HepG2 (cell line): ENCODE data around the gene PHKA2. TPM values are rescaled to one million over a fixed set of nuclear protein-coding genes. Genes with fewer than 3 reads are reported as not detected.

Experiments
- ATAC-seq: fragments of 200-7000 bp; cut with Tn5 transposase; 3 replicates; pipeline ENCODE4 v1.9.1; 2020; ENCODE audit warnings: mild to moderate bottlenecking, moderate library complexity
- BruUV-seq: library from RNA; stranded (reverse); fragments of 400-500 nt; replicated peaks from 2 replicates; lab custom pipeline; 2021; lab: Mats Ljungman, UMichigan
- CTCF ChIA-PET: fragments of 300-600 bp; formaldehyde crosslinking; extraction: SDS; loops from one replicate; lab custom pipeline; 2021; ENCODE audit warnings: low total read pairs, inconsistent platforms, low intra/inter-chr PET ratio; lab: Yijun Ruan, JAX
- POLR2A ChIA-PET: fragments of 350-600 bp; sonication (Branson Sonifier 250); formaldehyde crosslinking; loops from one replicate; lab custom pipeline; 2020; ENCODE audit warnings: antibody characterized with exemption, inconsistent platforms; lab: Yijun Ruan, JAX
- DNase-seq: peaks from one replicate; pipeline ENCODE4 v3.0.0-alpha.2; 2015; ENCODE audit warnings: low spot score
- FAIRE-seq: peaks from 3 replicates; lab custom pipeline; 2011; peaks lifted over from hg19 to GRCh38; lab: Jason Lieb, UNC
- H2AFZ ChIP-seq: one replicate; pipeline ENCODE4 v1.6.1; 2011; ENCODE audit warnings: low read length, inconsistent platforms
- H3K27ac ChIP-seq: fragments of 300-600 bp; 3 replicates; pipeline ENCODE4 v1.8.0; 2011; ENCODE audit warnings: mixed run types, mild to moderate bottlenecking, mixed read lengths, low read length, inconsistent platforms; ENCODE audit not compliant: insufficient read depth; ENCODE audit errors: extremely low read length
- H3K27me3 ChIP-seq, 2 experiments: fragments of 200-600 bp in 1 of 2; 2 replicates in 1 of 2; 3 replicates in 1 of 2; pipeline versions ENCODE4 v1.6.0 to v1.8.0; 2011; ENCODE audit warnings: low read length in 2 of 2, mild to moderate bottlenecking in 2 of 2, moderate library complexity in 2 of 2, inconsistent platforms in 1 of 2; ENCODE audit not compliant: insufficient read depth in 2 of 2, control insufficient read depth in 1 of 2
- H3K36me3 ChIP-seq, 2 experiments: fragments of 200-600 bp in 1 of 2; replicated peaks in 1 of 2; 2 replicates in 1 of 2; 3 replicates in 1 of 2; pipeline versions ENCODE4 v1.5.1 to v1.8.0; 2011; ENCODE audit warnings: low read length in 2 of 2, inconsistent platforms in 1 of 2; ENCODE audit not compliant: insufficient read depth in 2 of 2, control insufficient read depth in 1 of 2
- H3K4me1 ChIP-seq: 2 replicates; pipeline ENCODE4 v1.5.1; 2012; ENCODE audit warnings: low read length, inconsistent platforms; ENCODE audit not compliant: insufficient read depth
- H3K4me2 ChIP-seq: 2 replicates; pipeline ENCODE4 v1.6.0; 2011; ENCODE audit warnings: low read depth, low read length, inconsistent platforms
- H3K4me3 ChIP-seq, 3 experiments: fragments of 200-600 bp in 1 of 3; sonication (generic), shearing (Covaris generic) in 1 of 3; replicated peaks in 1 of 3; 2 replicates each; pipeline ENCODE4 v1.5.1; 2011 to 2016; ENCODE audit warnings: low read length in 3 of 3, inconsistent platforms in 2 of 3, low read depth in 2 of 3, mild to moderate bottlenecking in 2 of 3, control low read depth in 1 of 3, mixed read lengths in 1 of 3; ENCODE audit not compliant: insufficient read depth in 1 of 3
- H3K79me2 ChIP-seq: one replicate; pipeline ENCODE4 v1.6.1; 2011; ENCODE audit warnings: low read length, inconsistent platforms; ENCODE audit not compliant: insufficient read depth
- H3K9ac ChIP-seq: 2 replicates; pipeline ENCODE4 v1.6.0; 2011; ENCODE audit warnings: mild to moderate bottlenecking, low read depth, low read length, inconsistent platforms; ENCODE audit not compliant: insufficient read depth
- H3K9me3 ChIP-seq: 2 replicates; pipeline ENCODE4 v1.5.1; 2012; ENCODE audit warnings: mild to moderate bottlenecking, low read length
- H4K20me1 ChIP-seq: 2 replicates; pipeline ENCODE4 v1.6.0; 2011; ENCODE audit warnings: inconsistent platforms, mild to moderate bottlenecking, low read length, moderate library complexity; ENCODE audit not compliant: insufficient read depth
- HHEX ChIP-seq: IDR thresholded peaks from 2 replicates; pipeline ENCODE4 v1.6.1; 2016; ENCODE audit warnings: control low read depth
- LRRFIP1 ChIP-seq: sonication (generic); formaldehyde crosslinking; conservative IDR thresholded peaks from 2 replicates; pipeline ENCODE4 v1.4.0; 2020; ENCODE audit warnings: missing genetic modification reagents
- MAF1 ChIP-seq: sonication (generic); formaldehyde crosslinking; IDR thresholded peaks from 2 replicates; pipeline ENCODE4 v1.5.0; 2020; ENCODE audit warnings: missing genetic modification reagents, borderline replicate concordance
- MLLT10 ChIP-seq: sonication (generic); formaldehyde crosslinking; IDR thresholded peaks from 2 replicates; pipeline ENCODE4 v1.4.0; 2020; ENCODE audit warnings: missing genetic modification reagents
- NFE2 ChIP-seq: sonication (generic); formaldehyde crosslinking; IDR thresholded peaks from 2 replicates; pipeline ENCODE4 v1.4.0; 2020; ENCODE audit warnings: missing genetic modification reagents
- PAF1 ChIP-seq: IDR thresholded peaks from 2 replicates; pipeline ENCODE4 v1.6.1; 2016; ENCODE audit warnings: missing genetic modification reagents, missing compliant biosample characterization
- RBM39 ChIP-seq: fragments of 200-400 bp; formaldehyde crosslinking; IDR thresholded peaks from one replicate; pipeline ENCODE4 v1.6.1; 2018; ENCODE audit warnings: antibody characterized with exemption, mild to moderate bottlenecking, low read depth, low read length; ENCODE audit not compliant: poor library complexity, severe bottlenecking
- SOX5 ChIP-seq: IDR thresholded peaks from 2 replicates; pipeline ENCODE4 v1.6.1; 2016; ENCODE audit warnings: borderline replicate concordance
- TMF1 ChIP-seq: sonication (generic); formaldehyde crosslinking; IDR thresholded peaks from 2 replicates; pipeline ENCODE4 v1.8.1; 2022; ENCODE audit warnings: low read depth, missing genetic modification reagents
- XBP1 ChIP-seq: sonication (generic); formaldehyde crosslinking; IDR thresholded peaks from 2 replicates; pipeline ENCODE4 v1.5.0; 2020; ENCODE audit warnings: missing genetic modification reagents
- ZBTB4 ChIP-seq: sonication (generic); formaldehyde crosslinking; IDR thresholded peaks from 2 replicates; pipeline ENCODE4 v1.4.0; 2020; ENCODE audit warnings: missing genetic modification reagents, mild to moderate bottlenecking, borderline replicate concordance
- ZFP36 ChIP-seq: fragments of 150-350 bp; IDR thresholded peaks from 2 replicates; pipeline ENCODE4 v1.6.1; 2018; ENCODE audit warnings: borderline replicate concordance, low read length, low read depth; ENCODE audit not compliant: partially characterized antibody
- ZFP41 ChIP-seq: sonication (generic); formaldehyde crosslinking; IDR thresholded peaks from 2 replicates; pipeline ENCODE4 v1.4.0; 2020; ENCODE audit warnings: mild to moderate bottlenecking, missing genetic modification reagents, borderline replicate concordance
- ZNF260 ChIP-seq: sonication (generic); formaldehyde crosslinking; IDR thresholded peaks from 2 replicates; pipeline ENCODE4 v1.4.0; 2020; ENCODE audit warnings: missing genetic modification reagents, low read depth, mild to moderate bottlenecking, borderline replicate concordance
- ZNF432 ChIP-seq: sonication (generic); formaldehyde crosslinking; IDR thresholded peaks from 2 replicates; pipeline ENCODE4 v1.5.0; 2020; ENCODE audit warnings: missing genetic modification reagents, mild to moderate bottlenecking, borderline replicate concordance
- ZNF557 ChIP-seq: sonication (generic); formaldehyde crosslinking; IDR thresholded peaks from 2 replicates; pipeline ENCODE4 v1.4.0; 2020; ENCODE audit warnings: missing genetic modification reagents
- ZNF674 ChIP-seq: sonication (generic); formaldehyde crosslinking; IDR thresholded peaks from 2 replicates; pipeline ENCODE4 v1.5.0; 2020; ENCODE audit warnings: low read depth, mild to moderate bottlenecking, missing genetic modification reagents
- ZNF784 ChIP-seq: sonication (generic); formaldehyde crosslinking; IDR thresholded peaks from 2 replicates; pipeline ENCODE4 v1.5.1; 2020; ENCODE audit warnings: missing genetic modification reagents, mild to moderate bottlenecking, borderline replicate concordance
- WGBS: methylation state at CpG from one replicate; pipeline ENCODE4 v1.1.6; 2017; ENCODE audit warnings: low lambda C conversion rate; 5-methylcytosine and 5-hydroxymethylcytosine counted together
- in situ Hi-C: cut with HindIII; loops from 2 replicates; pipeline ENCODE4 v1.10.0; 2017; ENCODE audit warnings: low pct_unique_long_range_greater_than_20kb; ENCODE audit not compliant: extremely low pct_ligation_motif_present
- intact Hi-C: fragments of 100-400 bp; cut with micrococcal nuclease; formaldehyde crosslinking; loops from one replicate; pipeline ENCODE4 v1.10.0; 2022; ENCODE audit not compliant: unreplicated experiment
- polyA plus RNA-seq, 8 experiments: library from polyadenylated mRNA; depleted of rRNA in 3 of 8; stranded (reverse) in 7 of 8; unstranded in 1 of 8; fragments of >200 nt; fragmentation: Illumina TruSeq in 4 of 8; extraction: Trizol in 4 of 8; gene quantifications; 2 replicates each; pipeline versions ENCODE4 v1.2.1 to v1.2.3, GENCODE V29; 2011 to 2016; ENCODE audit warnings: low read depth in 4 of 8, missing spikeins in 1 of 8, mixed read lengths in 1 of 8; ENCODE audit not compliant: insufficient read depth in 1 of 8
- total RNA-seq, 5 experiments: library from RNA; depleted of rRNA; stranded (reverse); fragments of >200 nt; fragmentation: Illumina TruSeq; extraction: Trizol; gene quantifications; 2 replicates each; pipeline ENCODE4 v1.2.3, GENCODE V29; 2016; ENCODE audit warnings: low read depth in 1 of 5
- TF ChIP-seq, protein P1 (sequence below): fragments of 450-650 bp; IDR thresholded peaks from 2 replicates; pipeline ENCODE4 v1.6.1; 2017

Gene PHKA2
- total and polyA plus RNA-seq, 2 of the 13 experiments (the other 11 are each of a cell fraction or from before 2014, with no cell fraction given), result 20.5 to 273 TPM

DNA sequence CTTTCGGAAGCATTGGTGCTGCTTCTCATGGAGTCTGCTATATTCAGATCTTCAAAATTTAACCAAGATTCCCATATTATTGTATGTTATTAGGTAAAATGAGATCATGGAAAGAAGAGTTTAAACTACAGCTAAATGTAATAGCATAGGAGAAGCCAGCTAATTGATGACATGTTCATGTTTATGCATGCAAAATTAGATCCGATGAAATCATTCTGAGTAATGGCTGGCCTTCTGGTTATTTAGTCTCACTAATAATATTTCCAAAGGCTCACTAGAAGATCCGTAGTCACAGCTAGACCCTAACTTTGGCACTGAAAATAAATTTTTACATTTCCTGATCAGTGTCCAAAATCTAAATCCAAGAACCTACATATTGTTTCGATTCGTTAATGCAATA lies 19.8 kb upstream of the PHKA2 start:
- DNase-seq, result no peak
- no peak for FAIRE-seq
- H3K27ac ChIP-seq, result no peak overlapping the region
- POLR2A ChIA-PET, result no interaction called here
- CTCF ChIA-PET, result no interaction called here
- no peak overlapping the region for H3K4me2 ChIP-seq
- H2AFZ ChIP-seq, result no peak overlapping the region
- ATAC-seq, result no peak
- H3K79me2 ChIP-seq, result no peaks in the 10 kb centered on the region
- no peaks in the 10 kb centered on the region for H4K20me1 ChIP-seq
- no peaks in the 10 kb centered on the region for H3K27me3 ChIP-seq
- WGBS, result 89% methylated on average over 5 of the region's 5 CpGs
- no TSS peak for BruUV-seq
- H3K9ac ChIP-seq, result no peak overlapping the region
- H3K9me3 ChIP-seq, result no peaks in the 10 kb centered on the region
- in situ Hi-C loops (loop anchor here (10.0 kb wide), 1 partner anchor 69 kb away; no protein-coding TSS in a partner anchor), intact Hi-C loops (no loop called here)
- H3K4me1 ChIP-seq, result no peaks in the 10 kb centered on the region
- no peaks in the 10 kb centered on the region for H3K36me3 ChIP-seq
- H3K4me3 ChIP-seq, result no peak overlapping the region
- TF ChIP-seq ZNF784 (CRISPR knock-in tag), result no peak
- no peak for TF ChIP-seq MAF1
- TF ChIP-seq ZNF432 (CRISPR knock-in tag), result no peak
- TF ChIP-seq NFE2, result no peak
- TF ChIP-seq LRRFIP1 (CRISPR knock-in tag), result no peak
- no peak for TF ChIP-seq ZFP36
- no peak for TF ChIP-seq ZNF260 (CRISPR knock-in tag)
- TF ChIP-seq TMF1 (CRISPR knock-in tag), result no peak
- TF ChIP-seq, protein P1, sequence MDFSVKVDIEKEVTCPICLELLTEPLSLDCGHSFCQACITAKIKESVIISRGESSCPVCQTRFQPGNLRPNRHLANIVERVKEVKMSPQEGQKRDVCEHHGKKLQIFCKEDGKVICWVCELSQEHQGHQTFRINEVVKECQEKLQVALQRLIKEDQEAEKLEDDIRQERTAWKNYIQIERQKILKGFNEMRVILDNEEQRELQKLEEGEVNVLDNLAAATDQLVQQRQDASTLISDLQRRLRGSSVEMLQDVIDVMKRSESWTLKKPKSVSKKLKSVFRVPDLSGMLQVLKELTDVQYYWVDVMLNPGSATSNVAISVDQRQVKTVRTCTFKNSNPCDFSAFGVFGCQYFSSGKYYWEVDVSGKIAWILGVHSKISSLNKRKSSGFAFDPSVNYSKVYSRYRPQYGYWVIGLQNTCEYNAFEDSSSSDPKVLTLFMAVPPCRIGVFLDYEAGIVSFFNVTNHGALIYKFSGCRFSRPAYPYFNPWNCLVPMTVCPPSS, result no peak
- TF ChIP-seq SOX5 (CRISPR knock-in tag), result no peak
- no peak for TF ChIP-seq HHEX
- TF ChIP-seq MLLT10 (CRISPR knock-in tag), result no peak
- no peak for TF ChIP-seq XBP1 (CRISPR knock-in tag)
- TF ChIP-seq ZNF557 (CRISPR knock-in tag), result no peak
- TF ChIP-seq ZBTB4 (CRISPR knock-in tag), result no peak
- TF ChIP-seq ZNF674 (CRISPR knock-in tag), result no peak
- TF ChIP-seq RBM39, result no peak
- no peak for TF ChIP-seq PAF1 (CRISPR knock-in tag)
- no peak for TF ChIP-seq ZFP41 (CRISPR knock-in tag)
